A549 (cell line): ENCODE results near the gene PRRT3. TPM values are rescaled to one million over a fixed set of nuclear protein-coding genes. Genes with fewer than 3 reads are reported as not detected.

Experiments
- ATAC-seq, 2 experiments: fragments of 200-7000 bp in 1 of 2; fragments of >200 bp in 1 of 2; cut with Nextera tagmentation in 1 of 2; cut with Tn5 transposase in 1 of 2; 3 replicates each; pipeline versions ENCODE4 v1.8.0 to v1.9.1; 2018 to 2020; ENCODE audit warnings: mild to moderate bottlenecking in 1 of 2, moderate library complexity in 1 of 2
- CTCF ChIA-PET: fragments of 300-600 bp; sonication (Branson Sonifier 250); formaldehyde crosslinking; extraction: SDS; loops from one replicate; lab custom pipeline; 2021; ENCODE audit warnings: antibody characterized with exemption, inconsistent platforms; lab: Yijun Ruan, JAX
- POLR2A ChIA-PET: fragments of 350-600 bp; formaldehyde crosslinking; extraction: SDS; loops from one replicate; lab custom pipeline; 2021; ENCODE audit warnings: antibody characterized with exemption, inconsistent platforms; lab: Yijun Ruan, JAX
- DNase-seq, 2 experiments: peaks; one replicate each; pipeline versions ENCODE4 v3.0.0 to v3.0.0-alpha.2; 2011 to 2016; ENCODE audit warnings: low read depth in 1 of 2, low spot score in 1 of 2
- FAIRE-seq: peaks from 2 replicates; lab custom pipeline; 2011; peaks lifted over from hg19 to GRCh38; lab: Jason Lieb, UNC
- H3K27ac ChIP-seq, 2 experiments: fragments of >200 bp; sonication (Bioruptor Twin); formaldehyde crosslinking; 3 replicates each; pipeline ENCODE4 v1.5.1; 2016 to 2017
- H3K4me1 ChIP-seq: fragments of >200 bp; sonication (Bioruptor Twin); formaldehyde crosslinking; 3 replicates; pipeline ENCODE4 v1.6.1; 2016
- H3K4me2 ChIP-seq: fragments of >200 bp; sonication (Bioruptor Twin); formaldehyde crosslinking; 3 replicates; pipeline ENCODE4 v1.6.1; 2016
- H3K4me3 ChIP-seq: fragments of >200 bp; sonication (Bioruptor Twin); formaldehyde crosslinking; 3 replicates; pipeline ENCODE4 v1.5.1; 2016
- H3K9me3 ChIP-seq: fragments of >200 bp; sonication (Bioruptor Twin); formaldehyde crosslinking; 3 replicates; pipeline ENCODE4 v1.6.1; 2016
- BCL3 ChIP-seq: fragments of >200 bp; sonication (Bioruptor Twin); formaldehyde crosslinking; IDR thresholded peaks from 3 replicates; pipeline ENCODE4 v1.6.1; 2016
- CBX2 ChIP-seq: fragments of 200-600 bp; sonication (generic); IDR thresholded peaks from 2 replicates; pipeline ENCODE4 v1.6.1; 2016; ENCODE audit warnings: low read depth, mild to moderate bottlenecking, borderline replicate concordance
- CEBPB ChIP-seq, 2 experiments: fragments of >200 bp in 1 of 2; sonication (Bioruptor Twin) in 1 of 2; formaldehyde crosslinking in 1 of 2; IDR thresholded peaks; 2 replicates each; pipeline ENCODE4 v1.6.1; 2012 to 2016
- E2F6 ChIP-seq: IDR thresholded peaks from 2 replicates; pipeline ENCODE4 v1.6.1; 2012; ENCODE audit warnings: low read depth, borderline replicate concordance
- GATA3 ChIP-seq: IDR thresholded peaks from 2 replicates; pipeline ENCODE4 v1.6.1; 2012; ENCODE audit warnings: borderline replicate concordance
- HDAC2 ChIP-seq: fragments of 200-600 bp; sonication (generic); IDR thresholded peaks from 2 replicates; pipeline ENCODE4 v1.6.1; 2016
- JUNB ChIP-seq: fragments of >200 bp; sonication (Bioruptor Twin); formaldehyde crosslinking; IDR thresholded peaks from 2 replicates; pipeline ENCODE4 v1.6.1; 2016
- MAFK ChIP-seq: fragments of 450-650 bp; IDR thresholded peaks from 2 replicates; pipeline ENCODE4 v1.6.1; 2014; ENCODE audit not compliant: partially characterized antibody
- NFE2L2 ChIP-seq: fragments of 150-350 bp; conservative IDR thresholded peaks from 2 replicates; pipeline ENCODE4 v1.6.1; 2014; ENCODE audit warnings: low read length
- POLR2AphosphoS2 ChIP-seq: conservative IDR thresholded peaks from 2 replicates; pipeline ENCODE4 v1.6.1; 2012; ENCODE audit warnings: low read length, improper control_type of control experiment, inconsistent platforms
- RAD21 ChIP-seq, 2 experiments: fragments of >200 bp in 1 of 2; sonication (Bioruptor Twin) in 1 of 2; formaldehyde crosslinking in 1 of 2; IDR thresholded peaks in 1 of 2; conservative IDR thresholded peaks in 1 of 2; 2 replicates in 1 of 2; 3 replicates in 1 of 2; pipeline ENCODE4 v1.6.1; 2012 to 2018; ENCODE audit warnings: inconsistent platforms in 1 of 2
- REST ChIP-seq: fragments of 200-600 bp; sonication (generic); IDR thresholded peaks from 2 replicates; pipeline ENCODE4 v1.6.1; 2016; ENCODE audit warnings: antibody characterized with exemption, mild to moderate bottlenecking, moderate library complexity
- SMC3 ChIP-seq: fragments of >200 bp; sonication (Bioruptor Twin); formaldehyde crosslinking; IDR thresholded peaks from 3 replicates; pipeline ENCODE4 v1.6.1; 2018; ENCODE audit warnings: inconsistent platforms
- SREBF2 ChIP-seq: fragments of 450-650 bp; IDR thresholded peaks from 2 replicates; pipeline ENCODE4 v1.6.1; 2014; ENCODE audit warnings: mild to moderate bottlenecking, moderate library complexity
- ZSCAN20 ChIP-seq: fragments of 250-450 bp; sonication (Bioruptor Pico); IDR thresholded peaks from 2 replicates; pipeline ENCODE4 v1.8.0; 2022; ENCODE audit warnings: mild to moderate bottlenecking, moderate library complexity
- WGBS: methylation state at CpG from one replicate; pipeline ENCODE4 v1.1.6; 2017; ENCODE audit errors: missing lambda C conversion rate; 5-methylcytosine and 5-hydroxymethylcytosine counted together
- polyA plus RNA-seq, 4 experiments: library from polyadenylated mRNA; depleted of rRNA in 3 of 4; stranded (reverse); fragments of >200 nt; fragmentation: RNase III in 1 of 4; extraction: RNeasy Plus Mini Kit Qiagen cat#74134 plus additional on column Dnase treatment in 1 of 4; gene quantifications; 2 replicates in 3 of 4; 3 replicates in 1 of 4; pipeline ENCODE4 v1.2.3, GENCODE V29; 2011 to 2017
- TF ChIP-seq, protein P1 (sequence below): IDR thresholded peaks from 2 replicates; pipeline ENCODE4 v1.6.1; 2012
- TF ChIP-seq, protein P2 (sequence below): fragments of 250-450 bp; sonication (Bioruptor Pico); IDR thresholded peaks from 2 replicates; pipeline ENCODE4 v1.5.0; 2021; ENCODE audit warnings: mild to moderate bottlenecking, moderate library complexity, borderline replicate concordance

PRRT3 gene
- polyA plus RNA-seq, 2 of the 4 experiments (the other 2 are of a cell fraction) = 0.53 to 1.1 TPM

- H3K27ac ChIP-seq = peak overlapping the region; percentile 4 to 89; a peak in 1 of 6 replicates
- TF ChIP-seq E2F6 = no peak
- TF ChIP-seq, protein P1, sequence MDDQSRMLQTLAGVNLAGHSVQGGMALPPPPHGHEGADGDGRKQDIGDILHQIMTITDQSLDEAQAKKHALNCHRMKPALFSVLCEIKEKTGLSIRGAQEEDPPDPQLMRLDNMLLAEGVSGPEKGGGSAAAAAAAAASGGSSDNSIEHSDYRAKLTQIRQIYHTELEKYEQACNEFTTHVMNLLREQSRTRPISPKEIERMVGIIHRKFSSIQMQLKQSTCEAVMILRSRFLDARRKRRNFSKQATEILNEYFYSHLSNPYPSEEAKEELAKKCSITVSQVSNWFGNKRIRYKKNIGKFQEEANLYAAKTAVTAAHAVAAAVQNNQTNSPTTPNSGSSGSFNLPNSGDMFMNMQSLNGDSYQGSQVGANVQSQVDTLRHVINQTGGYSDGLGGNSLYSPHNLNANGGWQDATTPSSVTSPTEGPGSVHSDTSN = no peak
- TF ChIP-seq POLR2AphosphoS2 = no peak
- TF ChIP-seq BCL3 = no peak
- TF ChIP-seq RAD21 (conservative IDR thresholded peaks at IDR 0.05 in 1 of 2, IDR thresholded peaks at IDR 0.05 in 1 of 2) = no peak
- TF ChIP-seq SREBF2 = no peak
- TF ChIP-seq HDAC2 = no peak
- TF ChIP-seq GATA3 = no peak
- no peak for TF ChIP-seq REST
- TF ChIP-seq, protein P2, sequence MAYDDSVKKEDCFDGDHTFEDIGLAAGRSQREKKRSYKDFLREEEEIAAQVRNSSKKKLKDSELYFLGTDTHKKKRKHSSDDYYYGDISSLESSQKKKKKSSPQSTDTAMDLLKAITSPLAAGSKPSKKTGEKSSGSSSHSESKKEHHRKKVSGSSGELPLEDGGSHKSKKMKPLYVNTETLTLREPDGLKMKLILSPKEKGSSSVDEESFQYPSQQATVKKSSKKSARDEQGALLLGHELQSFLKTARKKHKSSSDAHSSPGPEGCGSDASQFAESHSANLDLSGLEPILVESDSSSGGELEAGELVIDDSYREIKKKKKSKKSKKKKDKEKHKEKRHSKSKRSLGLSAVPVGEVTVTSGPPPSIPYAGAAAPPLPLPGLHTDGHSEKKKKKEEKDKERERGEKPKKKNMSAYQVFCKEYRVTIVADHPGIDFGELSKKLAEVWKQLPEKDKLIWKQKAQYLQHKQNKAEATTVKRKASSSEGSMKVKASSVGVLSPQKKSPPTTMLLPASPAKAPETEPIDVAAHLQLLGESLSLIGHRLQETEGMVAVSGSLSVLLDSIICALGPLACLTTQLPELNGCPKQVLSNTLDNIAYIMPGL (CRISPR knock-in tag) = no peak
- TF ChIP-seq SMC3 = no peak
- ChIA-PET CTCF (interaction anchor here (0.6 to 11.4 kb wide), 12 partner anchors 11 to 562 kb away, joined by 3 to 73 read pairs (median 5); partner anchors contain the start of genes CRELD1 and IL17RE), POLR2A (interaction anchor here (1.3 to 1.4 kb wide), 2 partner anchors 16 to 33 kb away, joined by 5 read pairs; no protein-coding TSS in a partner anchor)
- WGBS = 70% methylated on average over 5 of the region's 5 CpGs
- H3K4me3 ChIP-seq = no peak overlapping the region
- H3K9me3 ChIP-seq = no peaks in the 10 kb centered on the region
- no peak overlapping the region for H3K4me2 ChIP-seq
- ATAC-seq (no peak), DNase-seq (no peak), FAIRE-seq (no peak)
- H3K4me1 ChIP-seq = peaks cover 40% of the 10 kb centered on the region
These were observed 38.6 kb downstream of the PRRT3 start for GRCh38 chr3:9913601-9914000.

- FAIRE-seq (no peak), ATAC-seq (no peak), DNase-seq (peak in 1 of 2 experiments; percentile 39)
- H3K4me2 ChIP-seq = peak overlapping the region; percentile 40
- no peaks in the 10 kb centered on the region for H3K9me3 ChIP-seq
- WGBS = 59% methylated on average over 7 of the region's 7 CpGs
- H3K4me3 ChIP-seq = no peak overlapping the region
- H3K4me1 ChIP-seq = peaks cover 40% of the 10 kb centered on the region
- H3K27ac ChIP-seq = peak overlapping the region in 1 of 2 experiments; percentile 55; a peak in 4 of 6 replicates
- POLR2A ChIA-PET = interaction anchor here (0.8 to 1.4 kb wide), 6 partner anchors 12 to 68 kb away, joined by 3 to 5 read pairs (median 4); partner anchors contain the start of genes CRELD1 and RPUSD3
- TF ChIP-seq JUNB = 0 out of 2 replicates have a peak, but pooled peaks have one; percentile 12
- TF ChIP-seq NFE2L2 = peak; percentile 53; the same call in 1 of the 2 replicates
- peak; percentile 9 to 55; a peak in 1 of 4 replicates for TF ChIP-seq CEBPB (IDR thresholded peaks at IDR 0.05)
- no peak for TF ChIP-seq ZSCAN20 (CRISPR knock-in tag)
- TF ChIP-seq CBX2 = no peak
- peak; percentile 71 for TF ChIP-seq MAFK
- CTCF ChIA-PET = interaction anchor here (0.6 to 11.4 kb wide), 10 partner anchors 8 to 196 kb away, joined by 3 to 73 read pairs (median 5); partner anchors contain the start of genes CRELD1 and IL17RE
These were observed 39.8 kb downstream of the PRRT3 start for GRCh38 chr3:9912294-9912935.
